Ammon's horn (tissue), 1 donor: ENCODE results near the gene NCKAP5.

Experiments used
- DNase-seq: peaks from one replicate; pipeline ENCODE4 v3.0.0-alpha.2; 2016; ENCODE audit warnings: low spot score

The NCKAP5 gene

DNA sequence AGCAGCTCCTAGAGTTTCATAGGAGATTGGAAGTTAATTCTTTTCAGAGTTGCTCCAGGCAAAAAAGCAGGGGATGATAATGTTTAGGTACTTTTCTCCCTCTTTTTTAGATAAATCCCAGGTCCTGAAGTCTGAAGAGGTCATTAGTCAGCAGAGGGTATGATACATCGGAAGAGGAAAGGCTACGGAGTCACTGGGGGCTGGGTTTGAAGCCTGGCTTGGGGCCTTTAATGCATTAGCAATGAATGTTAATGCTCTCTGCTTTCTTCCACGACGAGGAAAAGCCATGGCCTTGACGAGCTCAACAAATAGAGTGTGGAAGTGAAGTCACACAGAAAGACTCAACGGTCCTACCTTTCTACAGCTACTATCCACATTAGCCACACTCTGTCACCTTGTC is 235.1 kb downstream of the NCKAP5 start:
- DNase-seq: no peak

- DNase-seq: no peak
These were observed 236.8 kb downstream of the NCKAP5 start for GRCh38 chr2:133331436-133331835.

DNA sequence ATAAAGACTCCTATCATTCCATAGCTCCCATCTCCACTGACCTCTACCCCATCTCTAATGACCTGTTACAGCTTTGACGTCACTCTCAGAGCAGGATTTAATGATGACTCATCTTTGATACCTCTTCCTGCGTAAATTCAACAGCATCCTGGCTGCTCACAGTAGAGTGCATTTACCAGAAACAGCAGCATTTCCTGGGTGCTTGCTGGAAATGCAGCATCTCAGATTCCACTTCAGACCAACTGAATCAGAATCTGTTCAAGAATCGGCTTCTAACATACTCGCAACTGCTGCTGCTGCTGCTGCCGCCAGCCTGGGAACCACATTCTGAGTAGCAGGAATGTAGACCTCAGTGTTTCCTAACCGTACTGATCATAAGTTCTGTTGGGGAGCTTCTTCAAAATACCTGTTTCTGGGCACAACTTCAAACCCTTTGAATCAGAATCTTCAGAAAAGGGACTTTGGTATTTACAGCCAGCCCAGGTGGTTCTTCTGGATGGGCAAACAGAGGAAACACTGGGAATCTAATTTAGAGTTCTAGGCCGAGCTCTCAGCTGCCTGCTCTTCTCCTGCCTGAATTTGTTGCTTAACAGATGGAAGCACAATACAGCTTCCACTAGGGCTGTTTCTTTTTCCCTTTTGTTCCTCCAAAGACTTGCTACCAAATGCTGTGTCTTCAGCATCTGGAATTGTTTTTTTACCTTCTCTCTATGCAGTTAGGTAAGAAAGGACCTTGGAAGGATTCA is 241.4 kb downstream of the NCKAP5 start:
- DNase-seq: peak; percentile 13

GRCh38 chr2:133324150-133324561 is 244.1 kb downstream of the NCKAP5 start:
- DNase-seq: no peak

GRCh38 chr2:133322909-133323308 is 245.4 kb downstream of the NCKAP5 start:
- no peak for DNase-seq

DNA sequence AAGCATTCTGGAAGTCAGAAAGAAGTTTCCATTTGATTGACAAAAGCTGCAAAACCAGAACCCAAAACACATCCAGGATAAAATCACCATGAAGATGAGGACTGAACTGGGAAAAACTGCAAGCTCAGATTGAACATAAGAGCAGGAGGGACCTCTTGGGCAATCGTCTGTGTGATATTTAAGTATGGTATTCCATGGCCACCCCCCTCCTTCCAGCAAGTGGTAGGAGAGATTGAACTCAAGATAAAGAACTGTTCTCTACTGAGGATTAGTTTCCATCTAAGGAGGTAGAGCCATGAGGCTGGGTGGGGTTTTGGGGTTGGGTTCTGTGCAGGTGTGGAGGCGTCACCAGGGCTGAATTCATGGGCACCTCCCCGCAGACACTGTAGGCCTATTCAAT is 251.1 kb downstream of the NCKAP5 start:
- DNase-seq: no peak

- no peak for DNase-seq
These were observed 251.7 kb downstream of the NCKAP5 start for GRCh38 chr2:133316557-133316956.

DNA sequence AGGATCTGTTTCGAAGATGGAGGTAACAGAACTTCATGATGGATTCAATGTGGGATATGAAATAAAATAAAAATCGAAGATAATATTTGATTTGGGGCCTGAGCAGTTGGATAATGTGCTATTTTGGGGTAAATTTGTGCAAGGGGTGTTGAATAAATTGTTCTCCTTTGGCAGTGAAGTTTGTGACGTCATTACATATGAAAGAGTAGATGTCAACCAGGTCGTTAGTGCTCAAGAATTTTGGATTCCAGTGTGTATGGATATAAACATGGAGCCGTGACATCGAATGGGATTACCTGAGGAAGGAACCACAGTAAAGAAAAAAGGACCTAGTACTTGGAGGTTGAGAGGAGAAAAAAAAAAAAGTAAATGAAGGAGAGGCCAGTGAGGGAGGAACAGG is 253.0 kb downstream of the NCKAP5 start:
- DNase-seq: no peak

GRCh38 chr2:133314795-133315194 is 253.5 kb downstream of the NCKAP5 start:
- DNase-seq: no peak

GRCh38 chr2:133312038-133312729 is 256.1 kb downstream of the NCKAP5 start:
- DNase-seq: no peak

- DNase-seq: no peak
These were observed 262.0 kb downstream of the NCKAP5 start for GRCh38 chr2:133306236-133306635.

DNA sequence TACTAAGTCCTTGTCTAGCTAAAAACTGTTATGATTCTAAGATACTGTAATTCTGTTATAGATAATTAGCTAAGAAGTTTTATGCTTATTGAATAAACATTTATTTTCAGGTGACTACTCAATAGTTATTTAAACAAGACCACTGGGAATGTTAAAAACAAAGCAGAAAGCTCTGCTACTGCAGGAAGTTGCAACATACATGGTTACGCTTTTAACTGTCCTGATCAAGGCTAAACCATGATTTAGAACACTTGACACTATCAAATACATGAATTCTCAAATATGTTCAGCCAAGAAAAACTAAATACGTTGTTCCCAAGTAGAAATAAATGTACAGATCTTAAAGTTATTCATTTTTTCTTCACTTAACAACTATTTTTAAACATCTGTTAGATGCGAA is 263.9 kb downstream of the NCKAP5 start:
- no peak for DNase-seq

- DNase-seq: no peak
These were observed 265.1 kb downstream of the NCKAP5 start for GRCh38 chr2:133303150-133303549.

GRCh38 chr2:133296401-133296800 is 271.9 kb downstream of the NCKAP5 start:
- no peak for DNase-seq

- no peak for DNase-seq
These were observed 274.5 kb downstream of the NCKAP5 start for GRCh38 chr2:133293544-133294353.

GRCh38 chr2:133292259-133292658 is 276.0 kb downstream of the NCKAP5 start:
- no peak for DNase-seq

DNA sequence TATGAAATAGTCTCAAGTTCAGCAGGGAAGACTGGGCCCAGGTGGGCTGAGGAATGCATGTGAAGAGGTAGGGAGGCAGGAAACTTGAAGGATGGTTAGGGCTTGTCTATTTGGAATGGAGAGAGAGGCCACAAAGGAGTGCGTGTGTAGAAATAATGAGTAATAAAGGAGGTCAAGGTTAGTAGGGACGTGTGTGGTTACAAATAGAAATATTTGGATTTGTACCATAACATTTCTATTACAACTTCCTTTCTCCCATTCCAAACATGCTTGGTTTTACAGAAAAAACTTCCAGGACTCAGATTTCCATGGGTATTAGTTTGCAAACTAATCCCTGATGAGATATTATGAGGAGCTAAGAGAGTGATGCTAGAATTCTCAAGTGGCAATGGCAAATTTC is 280.6 kb downstream of the NCKAP5 start:
- DNase-seq: no peak

- DNase-seq: no peak
These were observed 281.8 kb downstream of the NCKAP5 start for GRCh38 chr2:133286326-133286922.

- DNase-seq: no peak
These were observed 295.2 kb downstream of the NCKAP5 start for GRCh38 chr2:133273031-133273430.

DNA sequence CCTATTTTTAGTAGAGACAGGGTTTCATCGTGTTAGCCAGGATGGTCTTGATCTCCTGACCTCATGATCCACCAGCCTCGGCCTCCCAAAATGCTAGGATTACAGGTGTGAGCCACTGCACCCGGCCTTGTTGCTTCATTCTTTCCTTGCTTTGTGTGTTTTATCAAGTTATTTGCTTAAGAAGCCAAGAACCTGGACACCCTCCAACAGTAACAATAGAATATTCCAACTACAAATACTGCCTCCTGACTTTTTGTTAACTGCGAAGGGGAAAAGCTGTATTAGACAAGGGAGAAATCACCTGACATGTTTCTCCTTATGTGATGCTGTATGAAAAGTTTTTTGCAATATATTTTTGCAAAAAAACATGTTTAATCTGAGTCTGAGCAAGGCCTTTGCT is 297.2 kb downstream of the NCKAP5 start:
- no peak for DNase-seq

- no peak for DNase-seq
These were observed 297.7 kb downstream of the NCKAP5 start for GRCh38 chr2:133270550-133270949.

- DNase-seq: peak; percentile 8
These were observed 301.2 kb downstream of the NCKAP5 start for GRCh38 chr2:133266926-133267590.
